ENCODE measurements around the gene TYK2.

Gene TYK2

GRCh38 chr19:10315335-10316214, 64.8 kb downstream of the TYK2 start, which contains the start of gene FDX2 (continued):
- TF ChIP-seq PRDM10 (tag by site-specific recombination; IDR thresholded peaks at IDR 0.05): peak; percentile 77
- peak; percentile 83 for TF ChIP-seq KLF9 (tag by site-specific recombination; IDR thresholded peaks at IDR 0.05; ENCODE audit: low read depth)
- TF ChIP-seq ZEB2 (tag by site-specific recombination; IDR thresholded peaks at IDR 0.05): peak; percentile 71
- no peak for TF ChIP-seq KLF7 (tag by site-specific recombination; IDR thresholded peaks at IDR 0.05; ENCODE audit: borderline replicate concordance)
- TF ChIP-seq ZNF768 (tag by site-specific recombination; IDR thresholded peaks at IDR 0.05): no peak
- peak; percentile 84 for TF ChIP-seq ZBTB26 (tag by site-specific recombination; optimal IDR thresholded peaks at IDR 0.05)
- TF ChIP-seq ZNF639 (tag by site-specific recombination; IDR thresholded peaks at IDR 0.05): peak; percentile 80; the same call in 1 of the 2 replicates
- TF ChIP-seq YY2 (tag by site-specific recombination; IDR thresholded peaks at IDR 0.05): peak; percentile 97
- TF ChIP-seq ZFP3 (tag by site-specific recombination; IDR thresholded peaks at IDR 0.05; ENCODE audit: low read depth): no peak
- no peak for TF ChIP-seq ZNF529 (tag by site-specific recombination; IDR thresholded peaks at IDR 0.05; ENCODE audit: insufficient replicate concordance)
- no peak for TF ChIP-seq ZNF558 (tag by site-specific recombination; IDR thresholded peaks at IDR 0.05)
- no peak; the same call in 1 of the 2 replicates for TF ChIP-seq KLF10 (tag by site-specific recombination; IDR thresholded peaks at IDR 0.05)
- peak; percentile 87 for TF ChIP-seq HIC1 (tag by site-specific recombination; IDR thresholded peaks at IDR 0.05)
- TF ChIP-seq ZSCAN23 (tag by site-specific recombination; IDR thresholded peaks at IDR 0.05): no peak; the same call in 1 of the 2 replicates
- TF ChIP-seq ZNF626 (tag by site-specific recombination; IDR thresholded peaks at IDR 0.05): no peak
- TF ChIP-seq ZBTB11 (tag by site-specific recombination; conservative IDR thresholded peaks at IDR 0.05; ENCODE audit: low read depth): peak; percentile 77
- no peak for TF ChIP-seq ZNF350 (tag by site-specific recombination; IDR thresholded peaks at IDR 0.05)
- TF ChIP-seq ZNF391 (tag by site-specific recombination; IDR thresholded peaks at IDR 0.05; ENCODE audit: borderline replicate concordance, low read depth): no peak; the same call in 1 of the 2 replicates
- TF ChIP-seq ZBTB8A (tag by site-specific recombination; IDR thresholded peaks at IDR 0.05): peak; percentile 36; the same call in 1 of the 2 replicates
- TF ChIP-seq ZNF223 (tag by site-specific recombination; IDR thresholded peaks at IDR 0.05): no peak
- peak; percentile 32; the same call in 1 of the 2 replicates for TF ChIP-seq KLF1 (tag by site-specific recombination; IDR thresholded peaks at IDR 0.05)
- TF ChIP-seq ZNF548 (tag by site-specific recombination; IDR thresholded peaks at IDR 0.05): no peak
- no peak for TF ChIP-seq ZNF169 (tag by site-specific recombination; IDR thresholded peaks at IDR 0.05)
- peak; percentile 63; the same call in 1 of the 2 replicates for TF ChIP-seq KLF8 (tag by site-specific recombination; IDR thresholded peaks at IDR 0.05)
- no peak for TF ChIP-seq GLI2 (tag by site-specific recombination; IDR thresholded peaks at IDR 0.05; ENCODE audit: borderline replicate concordance, low read depth)

Data from HEK293 (cell line).